Gastrocnemius medialis (tissue), 4 donors: ENCODE results near the gene ABLIM3.

Experiments
- POLR2A ChIP-seq, 2 donors: fragments of 450-650 bp; IDR thresholded peaks; one replicate each; pipeline ENCODE4 v1.6.1; 2017; ENCODE audit warnings: antibody characterized with exemption in 2 of 2, mild to moderate bottlenecking in 2 of 2, moderate library complexity in 2 of 2
- TF ChIP-seq, protein P1 (sequence below), 5 experiments: fragments of 450-650 bp in 3 of 5; fragments of 200-600 bp in 2 of 5; sonication (generic) in 2 of 5; IDR thresholded peaks in 4 of 5; conservative IDR thresholded peaks in 1 of 5; 1 replicate in 4 of 5; 2 replicates in 1 of 5; pipeline ENCODE4 v1.5.1; 2016 to 2019; ENCODE audit warnings: antibody characterized with exemption in 5 of 5, mild to moderate bottlenecking in 3 of 5, moderate library complexity in 3 of 5

DNA sequence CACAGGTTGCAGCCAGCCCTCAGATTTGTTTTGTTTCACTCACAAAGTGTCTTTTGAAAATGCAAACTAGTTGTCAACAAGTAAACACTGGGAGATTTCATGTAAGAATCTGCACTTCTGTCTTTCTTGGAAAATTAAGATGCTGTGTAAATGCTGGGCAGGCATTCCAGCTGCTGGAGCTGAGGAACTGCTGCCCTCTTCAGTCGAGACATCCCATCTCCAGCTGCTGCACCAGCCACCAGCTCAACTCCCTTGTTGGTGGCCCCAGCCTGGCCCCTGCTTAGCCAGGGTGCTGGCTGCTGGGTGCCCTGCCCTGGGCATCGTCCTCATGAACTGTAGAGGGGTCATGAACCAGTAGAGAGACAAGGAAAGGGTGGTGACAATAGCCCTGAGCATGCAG, 97.2 kb downstream of the ABLIM3 start:
- TF ChIP-seq, protein P1, sequence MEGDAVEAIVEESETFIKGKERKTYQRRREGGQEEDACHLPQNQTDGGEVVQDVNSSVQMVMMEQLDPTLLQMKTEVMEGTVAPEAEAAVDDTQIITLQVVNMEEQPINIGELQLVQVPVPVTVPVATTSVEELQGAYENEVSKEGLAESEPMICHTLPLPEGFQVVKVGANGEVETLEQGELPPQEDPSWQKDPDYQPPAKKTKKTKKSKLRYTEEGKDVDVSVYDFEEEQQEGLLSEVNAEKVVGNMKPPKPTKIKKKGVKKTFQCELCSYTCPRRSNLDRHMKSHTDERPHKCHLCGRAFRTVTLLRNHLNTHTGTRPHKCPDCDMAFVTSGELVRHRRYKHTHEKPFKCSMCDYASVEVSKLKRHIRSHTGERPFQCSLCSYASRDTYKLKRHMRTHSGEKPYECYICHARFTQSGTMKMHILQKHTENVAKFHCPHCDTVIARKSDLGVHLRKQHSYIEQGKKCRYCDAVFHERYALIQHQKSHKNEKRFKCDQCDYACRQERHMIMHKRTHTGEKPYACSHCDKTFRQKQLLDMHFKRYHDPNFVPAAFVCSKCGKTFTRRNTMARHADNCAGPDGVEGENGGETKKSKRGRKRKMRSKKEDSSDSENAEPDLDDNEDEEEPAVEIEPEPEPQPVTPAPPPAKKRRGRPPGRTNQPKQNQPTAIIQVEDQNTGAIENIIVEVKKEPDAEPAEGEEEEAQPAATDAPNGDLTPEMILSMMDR (IDR thresholded peaks at IDR 0.05 in 4 of 5, conservative IDR thresholded peaks at IDR 0.05 in 1 of 5) = no peak
- TF ChIP-seq POLR2A (IDR thresholded peaks at IDR 0.05) = no peak
